GM21526 (cell line): Measurements from ENCODE around the gene ACBD4.

Experiments used
- ATAC-seq: cut with Tn5 transposase; IDR thresholded peaks from one replicate; pipeline ENCODE4 v1.9.1; 2021; ENCODE audit warnings: moderate library complexity; ENCODE audit not compliant: unreplicated experiment, low FRiP score

Gene ACBD4

GRCh38 chr17:45149669-45150664, 14.5 kb downstream of the ACBD4 start:
- ATAC-seq = no peak

- ATAC-seq = no peak
Measured at GRCh38 chr17:45150911-45151809, 15.7 kb downstream of the ACBD4 start.

- no peak for ATAC-seq
Measured at GRCh38 chr17:45155029-45155428, 19.5 kb downstream of the ACBD4 start.

- no peak for ATAC-seq
Measured at GRCh38 chr17:45155483-45155882, 20.0 kb downstream of the ACBD4 start.

GRCh38 chr17:45156242-45156641, 20.8 kb downstream of the ACBD4 start:
- no peak for ATAC-seq

- ATAC-seq = peak; percentile 17
Measured at GRCh38 chr17:45160447-45161287, 25.2 kb downstream of the ACBD4 start.

GRCh38 chr17:45161288-45162024, 26.0 kb downstream of the ACBD4 start, which contains the start of gene HEXIM2:
Gene HEXIM2, plus strand, starts transcription at chr17:45161875. Its CDS starts 919 bp downstream, at chr17:45162794.
- peak; percentile 82 for ATAC-seq

GRCh38 chr17:45162025-45162687, 26.7 kb downstream of the ACBD4 start:
- no peak for ATAC-seq

- ATAC-seq = no peak
Measured at GRCh38 chr17:45164734-45165269, 29.3 kb downstream of the ACBD4 start.

GRCh38 chr17:45168991-45169752, 33.7 kb downstream of the ACBD4 start:
- ATAC-seq = no peak

- no peak for ATAC-seq
Measured at GRCh38 chr17:45170280-45170930, 34.9 kb downstream of the ACBD4 start.

GRCh38 chr17:45170931-45171337, 35.4 kb downstream of the ACBD4 start:
- ATAC-seq = no peak

- ATAC-seq = no peak
Measured at GRCh38 chr17:45171338-45172231, 36.1 kb downstream of the ACBD4 start.

- no peak for ATAC-seq
Measured at GRCh38 chr17:45172232-45172540, 36.7 kb downstream of the ACBD4 start.

GRCh38 chr17:45172541-45173286, 37.2 kb downstream of the ACBD4 start:
- no peak for ATAC-seq

GRCh38 chr17:45175759-45176115, 40.2 kb downstream of the ACBD4 start:
- ATAC-seq = no peak
